ENCODE measurements around the gene SLC51A.
A peak's percentile ranks its signal among the peaks of the same experiment; 100 is the strongest.
"Not testable (repeated sequence)": the region's sequence is repeated elsewhere in the genome, so short reads cannot be mapped to it uniquely, and the experiment has no call there.

SLC51A gene

GRCh38 chr3:196244166-196244565 lies 27.8 kb downstream of the SLC51A start:
- not testable (repeated sequence) for DNase-seq

GRCh38 chr3:196246612-196247308 lies 30.4 kb downstream of the SLC51A start:
- no peak for DNase-seq

- DNase-seq, result no peak
Measured at GRCh38 chr3:196251918-196252317, 35.6 kb downstream of the SLC51A start.

- no peak for DNase-seq
Measured at GRCh38 chr3:196254376-196255283, 38.3 kb downstream of the SLC51A start.

GRCh38 chr3:196255776-196256175 lies 39.4 kb downstream of the SLC51A start:
- DNase-seq, result no peak

- DNase-seq, result no peak
Measured at GRCh38 chr3:196260784-196261183, 44.5 kb downstream of the SLC51A start.

- no peak for DNase-seq
Measured at GRCh38 chr3:196263819-196264218, 47.5 kb downstream of the SLC51A start.

- peak in 1 of 3 experiments; percentile 2 for DNase-seq
Measured at GRCh38 chr3:196268284-196269163, 52.2 kb downstream of the SLC51A start.

GRCh38 chr3:196270499-196270898 lies 54.2 kb downstream of the SLC51A start:
- DNase-seq, result no peak

- DNase-seq, result no peak
Measured at GRCh38 chr3:196272826-196273225, 56.5 kb downstream of the SLC51A start.

- no peak for DNase-seq
Measured at GRCh38 chr3:196273655-196274054, 57.3 kb downstream of the SLC51A start.

- DNase-seq, result no peak
Measured at GRCh38 chr3:196274585-196274984, 58.3 kb downstream of the SLC51A start.

GRCh38 chr3:196275126-196275525 lies 58.8 kb downstream of the SLC51A start:
- no peak for DNase-seq

- DNase-seq, result no peak
Measured at GRCh38 chr3:196280689-196281440, 64.5 kb downstream of the SLC51A start.

- DNase-seq, result no peak
Measured at GRCh38 chr3:196281962-196282361, 65.6 kb downstream of the SLC51A start.
